GM23248 (cell line): ENCODE measurements around the gene HOXC9.

ENCODE experiments used
- EZH2 ChIP-seq: fragments of 200-600 bp; sonication (generic); IDR thresholded peaks from 2 replicates; pipeline ENCODE4 v1.6.1; 2018; ENCODE audit warnings: antibody characterized with exemption, mild to moderate bottlenecking; ENCODE audit not compliant: insufficient read depth, poor library complexity, severe bottlenecking
- EZH2phosphoT487 ChIP-seq: fragments of 200-600 bp; sonication (generic); IDR thresholded peaks from 2 replicates; pipeline ENCODE4 v1.6.1; 2018; ENCODE audit warnings: antibody characterized with exemption, moderate library complexity, mild to moderate bottlenecking, low read depth; ENCODE audit not compliant: insufficient read depth

DNA sequence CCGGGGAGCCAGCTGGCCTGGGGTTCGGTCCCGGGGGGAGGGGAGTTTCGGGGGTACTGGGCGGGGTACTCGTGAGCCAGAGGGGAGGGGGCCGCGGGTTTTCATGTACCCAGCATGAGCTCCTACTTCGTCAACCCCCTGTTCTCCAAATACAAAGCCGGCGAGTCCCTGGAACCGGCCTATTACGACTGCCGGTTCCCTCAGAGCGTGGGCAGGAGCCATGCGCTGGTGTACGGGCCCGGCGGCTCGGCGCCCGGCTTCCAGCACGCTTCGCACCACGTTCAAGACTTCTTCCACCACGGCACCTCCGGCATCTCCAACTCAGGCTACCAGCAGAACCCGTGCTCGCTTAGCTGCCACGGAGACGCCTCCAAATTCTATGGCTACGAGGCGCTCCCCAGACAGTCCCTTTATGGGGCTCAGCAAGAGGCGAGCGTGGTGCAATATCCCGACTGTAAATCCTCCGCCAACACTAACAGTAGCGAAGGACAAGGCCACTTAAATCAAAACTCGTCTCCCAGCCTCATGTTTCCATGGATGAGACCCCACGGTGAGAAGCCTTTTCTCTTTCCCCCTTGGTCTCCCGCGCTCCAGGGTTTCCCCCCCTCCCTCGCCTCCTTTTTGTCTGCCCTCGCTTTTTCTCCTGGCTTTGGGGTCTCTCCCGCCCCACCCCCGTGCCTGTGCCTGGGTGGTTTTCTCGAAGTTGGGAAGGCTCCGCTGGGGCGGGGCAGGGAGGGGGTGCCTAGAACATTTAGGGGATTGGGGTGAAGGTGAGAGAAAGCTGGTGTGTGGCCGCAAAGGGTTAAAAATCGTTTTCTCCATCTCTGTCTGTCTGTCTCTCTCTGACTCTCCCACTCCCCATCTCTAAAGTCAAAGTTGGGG is 9.5 kb downstream of the HOXC9 start:
- TF ChIP-seq EZH2phosphoT487 (no peak), EZH2 (no peak)
